Neuronal stem cell (in vitro differentiated cells): ENCODE results near the gene TIAL1. TPM values are rescaled to one million over a fixed set of nuclear protein-coding genes. Genes with fewer than 3 reads are reported as not detected.

Experiments used
- DNase-seq: peaks from one replicate; pipeline ENCODE4 v3.0.0-alpha.2; 2013; ENCODE audit warnings: low spot score
- H2AFZ ChIP-seq: one replicate; pipeline ENCODE4 v1.6.1; 2013; ENCODE audit warnings: mild to moderate bottlenecking, low read length, inconsistent platforms
- H2AK5ac ChIP-seq: 2 replicates; pipeline ENCODE4 v1.6.1; 2013; ENCODE audit warnings: low read depth, mild to moderate bottlenecking, inconsistent platforms, low read length, moderate library complexity, mixed read lengths
- H2BK120ac ChIP-seq: 2 replicates; pipeline ENCODE4 v1.6.1; 2013; ENCODE audit warnings: low read depth, mild to moderate bottlenecking, inconsistent platforms, low read length, moderate library complexity, mixed read lengths
- H2BK12ac ChIP-seq: one replicate; pipeline ENCODE4 v1.6.1; 2013; ENCODE audit warnings: low read length, inconsistent platforms
- H2BK15ac ChIP-seq: 2 replicates; pipeline ENCODE4 v1.6.1; 2013; ENCODE audit warnings: mild to moderate bottlenecking, low read length, inconsistent platforms, mixed read lengths
- H2BK5ac ChIP-seq: one replicate; pipeline ENCODE4 v1.6.1; 2013; ENCODE audit warnings: inconsistent platforms, mild to moderate bottlenecking, low read length, moderate library complexity
- H3K14ac ChIP-seq: one replicate; pipeline ENCODE4 v1.6.1; 2013; ENCODE audit warnings: low read length, inconsistent platforms
- H3K18ac ChIP-seq: 2 replicates; pipeline ENCODE4 v1.6.1; 2013; ENCODE audit warnings: low read length, inconsistent platforms
- H3K23ac ChIP-seq: 2 replicates; pipeline ENCODE4 v1.6.1; 2013; ENCODE audit warnings: low read depth, mild to moderate bottlenecking, mixed read lengths, low read length, inconsistent platforms; ENCODE audit not compliant: poor library complexity
- H3K27ac ChIP-seq: replicated peaks from 3 replicates; pipeline ENCODE4 v1.5.1; 2013; ENCODE audit warnings: low read length, inconsistent platforms
- H3K27me3 ChIP-seq, 3 experiments: 2 replicates each; pipeline ENCODE4 v1.6.1; 2013; ENCODE audit warnings: low read length in 3 of 3, mild to moderate bottlenecking in 2 of 3, inconsistent platforms in 1 of 3, low read depth in 1 of 3, mixed read lengths in 1 of 3, moderate library complexity in 1 of 3; ENCODE audit not compliant: control insufficient read depth in 3 of 3, insufficient read depth in 3 of 3
- H3K36me3 ChIP-seq, 2 donors: replicated peaks in 1 of 2; 2 replicates each; pipeline ENCODE4 v1.6.1; 2013; ENCODE audit warnings: low read length in 2 of 2; ENCODE audit not compliant: control insufficient read depth in 2 of 2, insufficient read depth in 2 of 2
- H3K4ac ChIP-seq: 2 replicates; pipeline ENCODE4 v1.6.1; 2013; ENCODE audit warnings: inconsistent platforms, mild to moderate bottlenecking, low read length, moderate library complexity
- H3K4me1 ChIP-seq, 2 donors: 1 replicate in 1 of 2; 2 replicates in 1 of 2; pipeline ENCODE4 v1.6.1; 2013; ENCODE audit warnings: low read length in 2 of 2, low read depth in 1 of 2; ENCODE audit not compliant: control insufficient read depth in 2 of 2, insufficient read depth in 1 of 2
- H3K4me2 ChIP-seq: one replicate; pipeline ENCODE4 v1.6.1; 2013; ENCODE audit warnings: mild to moderate bottlenecking, low read length, inconsistent platforms; ENCODE audit not compliant: insufficient read depth, poor library complexity, severe bottlenecking
- H3K4me3 ChIP-seq, 2 donors: 2 replicates each; pipeline ENCODE4 v1.5.1; 2013; ENCODE audit warnings: low read length in 2 of 2, mild to moderate bottlenecking in 2 of 2, inconsistent platforms in 1 of 2, moderate library complexity in 1 of 2
- H3K79me1 ChIP-seq: one replicate; pipeline ENCODE4 v1.6.1; 2013; ENCODE audit warnings: low read depth, mild to moderate bottlenecking, inconsistent platforms, low read length, moderate library complexity
- H3K9ac ChIP-seq: one replicate; pipeline ENCODE4 v1.6.1; 2013; ENCODE audit warnings: mild to moderate bottlenecking, low read depth, low read length, inconsistent platforms; ENCODE audit not compliant: poor library complexity
- H3K9me3 ChIP-seq, 2 donors: replicated peaks in 1 of 2; 2 replicates each; pipeline versions ENCODE3 to v1.6.1; 2013; ENCODE audit warnings: low read length in 2 of 2, mild to moderate bottlenecking in 2 of 2, inconsistent platforms in 1 of 2, low read depth in 1 of 2, mixed read lengths in 1 of 2, moderate library complexity in 1 of 2; ENCODE audit not compliant: control insufficient read depth in 2 of 2, insufficient read depth in 1 of 2
- H4K8ac ChIP-seq: one replicate; pipeline ENCODE4 v1.6.1; 2013; ENCODE audit warnings: low read depth, mild to moderate bottlenecking, inconsistent platforms, low read length, moderate library complexity
- H4K91ac ChIP-seq: one replicate; pipeline ENCODE4 v1.6.1; 2013; ENCODE audit warnings: low read length, low read depth, mild to moderate bottlenecking, inconsistent platforms; ENCODE audit not compliant: poor library complexity
- WGBS, 2 donors: extraction: QIAGEN DNeasy Blood & Tissue Kit; methylation state at CpG; one replicate each; pipeline ENCODE4 v1.1.7; 2013; ENCODE audit warnings: missing lambda C conversion rate in 2 of 2, mixed read lengths in 1 of 2; ENCODE audit not compliant: insufficient read length in 2 of 2, insufficient replicate concordance in 1 of 2; ENCODE audit errors: extremely low coverage in 2 of 2; 5-methylcytosine and 5-hydroxymethylcytosine counted together
- polyA plus RNA-seq, 2 experiments: library from polyadenylated mRNA; stranded (reverse); fragments of 200-250 nt; gene quantifications; one replicate each; pipeline ENCODE4 v1.2.3, GENCODE V29; 2013

TIAL1 gene
- polyA plus RNA-seq (2013, experiment 1 of 2) = 115 TPM
- polyA plus RNA-seq (2013, experiment 2 of 2) = 120 TPM

- H4K8ac ChIP-seq = no peak within 1 kb of the TSS
- no peak within 1 kb of the TSS for H2BK120ac ChIP-seq
- H2BK12ac ChIP-seq = no peak within 1 kb of the TSS
- no CpG with 5 or more reads among the region's 66 CpGs for WGBS, 2 donors
- no peak within 1 kb of the TSS for H4K91ac ChIP-seq
- peak within 1 kb of the TSS; percentile 90 for H2BK5ac ChIP-seq
- H3K4ac ChIP-seq = peak within 1 kb of the TSS; percentile 46
- H2AK5ac ChIP-seq = peak within 1 kb of the TSS; percentile 36
- H3K27me3 ChIP-seq = no peaks in the 10 kb centered on the region
- peak within 1 kb of the TSS; percentile 83 for H3K23ac ChIP-seq
- H2AFZ ChIP-seq = peak within 1 kb of the TSS; percentile 95
- peaks cover 2 to 32% of the 10 kb centered on the region in 2 donors for H3K36me3 ChIP-seq
- H3K9ac ChIP-seq = peak within 1 kb of the TSS; percentile 92
- H3K27ac ChIP-seq = peak within 1 kb of the TSS; percentile 97
- H3K4me1 ChIP-seq = peaks cover 5 to 22% of the 10 kb centered on the region in 2 donors
- peak within 1 kb of the TSS; percentile 56 for H3K14ac ChIP-seq
- peak within 1 kb of the TSS; percentile 98 for H3K18ac ChIP-seq
- H2BK15ac ChIP-seq = peak within 1 kb of the TSS; percentile 11
- DNase-seq = peak; percentile 98
- no peaks in the 10 kb centered on the region for H3K79me1 ChIP-seq
- peak within 1 kb of the TSS; percentile 66 for H3K4me2 ChIP-seq
- H3K4me3 ChIP-seq = peak within 1 kb of the TSS; percentile 98 to 99
- peaks cover 3 to 11% of the 10 kb centered on the region in 2 donors for H3K9me3 ChIP-seq
Measured at GRCh38 chr10:119596537-119597404, at the start of gene TIAL1. Gene TIAL1, minus strand, starts transcription at chr10:119596964. Its CDS starts 499 bp downstream, at chr10:119596465.

- no peak overlapping the region for H2BK12ac ChIP-seq
- no peak overlapping the region for H4K8ac ChIP-seq
- no peak overlapping the region for H3K4me3 ChIP-seq
- no peak for DNase-seq
- no peak overlapping the region for H3K9ac ChIP-seq
- H3K4me2 ChIP-seq = no peak overlapping the region
- H3K27me3 ChIP-seq = no peaks in the 10 kb centered on the region
- no peak overlapping the region for H2BK15ac ChIP-seq
- H4K91ac ChIP-seq = no peak overlapping the region
- H3K27ac ChIP-seq = no peak overlapping the region
- H3K36me3 ChIP-seq = no peaks in the 10 kb centered on the region
- H3K18ac ChIP-seq = no peak overlapping the region
- no CpG with 5 or more reads among the region's 3 CpGs for WGBS, 2 donors
- H3K4ac ChIP-seq = no peak overlapping the region
- no peak overlapping the region for H2BK120ac ChIP-seq
- H3K14ac ChIP-seq = no peak overlapping the region
- no peak overlapping the region for H3K23ac ChIP-seq
- no peak overlapping the region for H2AK5ac ChIP-seq
- no peak overlapping the region for H2AFZ ChIP-seq
- H3K79me1 ChIP-seq = no peaks in the 10 kb centered on the region
- H3K4me1 ChIP-seq = no peaks in the 10 kb centered on the region
- peaks cover 6 to 11% of the 10 kb centered on the region in 2 donors for H3K9me3 ChIP-seq
- no peak overlapping the region for H2BK5ac ChIP-seq
Measured at GRCh38 chr10:119644994-119645393, 48.2 kb upstream of the TIAL1 start.

DNA sequence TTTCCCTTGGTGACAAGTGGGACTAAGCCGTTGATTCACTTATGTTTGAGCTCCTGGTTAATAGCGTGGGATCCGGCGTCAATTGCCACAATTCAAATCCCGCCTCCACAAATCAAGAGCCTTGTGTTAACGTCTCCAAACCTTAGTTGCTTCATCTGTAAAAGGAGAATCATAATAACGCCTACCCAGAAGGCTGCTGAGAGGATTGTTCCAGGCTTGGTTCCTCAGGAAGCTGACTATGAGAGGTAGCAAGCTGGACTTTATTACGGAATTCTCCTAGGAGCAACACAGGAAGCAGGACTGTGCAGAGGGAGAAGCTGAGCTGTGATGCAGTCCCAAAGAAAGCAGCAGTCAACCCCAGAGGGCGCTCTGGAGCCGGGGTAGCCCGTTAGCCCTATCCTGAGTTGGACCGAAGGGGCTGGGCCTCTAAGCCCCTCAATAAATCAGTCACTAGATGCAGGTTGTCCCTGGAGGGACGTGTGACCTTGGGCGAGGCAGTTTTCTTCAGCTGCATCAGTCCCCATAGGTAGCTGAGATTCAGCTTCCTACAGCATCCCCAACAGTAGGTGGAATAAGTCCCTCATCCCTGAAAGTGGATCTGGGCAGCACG is 47.5 kb upstream of the TIAL1 start:
- no peak overlapping the region for H3K9ac ChIP-seq
- H2BK15ac ChIP-seq = no peak overlapping the region
- H3K9me3 ChIP-seq = peaks cover 6 to 11% of the 10 kb centered on the region in 2 donors
- DNase-seq = no peak
- H3K4me1 ChIP-seq = no peaks in the 10 kb centered on the region
- no peak overlapping the region for H4K91ac ChIP-seq
- H3K4me2 ChIP-seq = no peak overlapping the region
- no peak overlapping the region for H3K14ac ChIP-seq
- no peak overlapping the region for H3K27ac ChIP-seq
- H3K4ac ChIP-seq = no peak overlapping the region
- no peak overlapping the region for H2BK5ac ChIP-seq
- H3K4me3 ChIP-seq = no peak overlapping the region
- H3K79me1 ChIP-seq = no peaks in the 10 kb centered on the region
- H3K36me3 ChIP-seq = no peaks in the 10 kb centered on the region
- H2BK120ac ChIP-seq = no peak overlapping the region
- no peak overlapping the region for H2AK5ac ChIP-seq
- no peak overlapping the region for H2AFZ ChIP-seq
- no peak overlapping the region for H3K23ac ChIP-seq
- H3K18ac ChIP-seq = no peak overlapping the region
- no peak overlapping the region for H4K8ac ChIP-seq
- no peaks in the 10 kb centered on the region for H3K27me3 ChIP-seq
- no CpG with 5 or more reads among the region's 15 CpGs for WGBS, 2 donors
- H2BK12ac ChIP-seq = no peak overlapping the region
